Stimulated activated CD8-positive, alpha-beta memory T cell treated with anti-CD3 and anti-CD28 coated beads, Interleukin-7, amount 100 ng/mL, for 4 hours (primary cell): ENCODE measurements around the gene FOXL3.
"Not testable (repeated sequence)": the region's sequence is repeated elsewhere in the genome, so short reads cannot be mapped to it uniquely, and the experiment has no call there.

Experiments used
- DNase-seq, 2 donors: peaks; one replicate each; pipeline ENCODE4 v3.0.0-alpha.2; 2020; ENCODE audit warnings: low read depth in 2 of 2

The FOXL3 gene

DNA sequence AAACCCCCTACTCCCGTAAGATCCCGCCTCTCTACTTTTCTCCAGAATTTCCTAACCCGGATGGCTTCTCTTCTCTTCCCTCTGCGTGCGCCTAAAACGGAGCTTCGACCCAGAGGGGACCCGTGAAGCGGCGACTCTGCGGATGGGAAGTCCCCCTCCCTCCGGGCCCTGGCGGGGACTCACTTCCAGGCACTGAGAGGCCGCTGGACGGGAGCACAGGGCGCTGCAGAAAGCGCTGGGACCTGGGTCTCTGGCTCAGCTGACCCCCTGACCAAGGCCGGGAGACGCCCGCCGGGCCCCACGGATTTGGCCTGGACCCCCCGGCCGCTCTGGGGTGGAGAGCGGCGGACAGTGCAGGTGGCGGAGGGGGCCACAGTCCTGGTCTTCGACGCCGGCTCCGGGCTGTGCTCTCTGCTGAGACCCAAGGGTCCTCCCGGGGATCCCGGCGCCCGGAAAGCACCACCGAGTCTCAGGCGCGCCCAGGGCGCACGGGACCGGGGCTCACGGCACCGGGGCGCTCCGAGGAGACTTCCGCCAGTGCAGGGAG lies 688 bp upstream of the FOXL3 start:
- DNase-seq: no peak

DNA sequence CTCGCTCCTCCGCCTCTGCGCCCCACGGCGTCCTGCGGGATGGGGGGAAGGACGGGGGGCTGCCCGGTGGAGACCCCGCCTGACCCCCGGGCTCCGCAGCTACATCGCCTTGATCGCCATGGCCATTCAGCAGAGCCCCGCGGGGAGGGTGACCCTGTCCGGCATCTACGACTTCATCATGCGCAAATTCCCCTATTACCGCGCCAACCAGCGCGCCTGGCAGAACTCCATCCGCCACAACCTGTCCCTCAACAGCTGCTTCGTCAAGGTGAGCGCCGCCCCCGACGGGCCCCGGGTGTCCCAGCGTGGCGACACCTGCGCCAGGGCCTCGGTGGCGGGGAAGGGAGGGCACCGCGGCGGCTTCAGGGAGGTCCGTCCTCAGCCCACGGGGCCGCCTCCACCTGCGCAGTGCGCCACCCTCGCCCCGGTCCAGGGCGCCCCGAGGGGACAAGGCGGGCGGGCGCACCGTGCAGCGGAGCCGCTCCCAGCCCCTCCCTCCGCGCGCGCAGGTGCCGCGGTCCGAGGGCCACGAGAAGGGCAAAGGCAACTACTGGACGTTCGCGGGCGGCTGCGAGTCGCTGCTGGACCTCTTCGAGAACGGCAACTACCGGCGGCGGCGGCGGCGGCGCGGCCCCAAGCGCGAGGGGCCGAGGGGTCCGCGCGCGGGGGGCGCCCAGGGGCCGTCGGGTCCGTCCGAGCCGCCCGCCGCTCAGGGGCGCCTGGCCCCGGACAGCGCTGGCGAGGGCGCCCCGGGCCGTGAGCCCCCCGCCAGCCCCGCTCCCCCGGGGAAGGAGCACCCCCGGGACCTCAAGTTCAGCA lies 793 bp downstream of the FOXL3 start:
- no peak for DNase-seq

DNA sequence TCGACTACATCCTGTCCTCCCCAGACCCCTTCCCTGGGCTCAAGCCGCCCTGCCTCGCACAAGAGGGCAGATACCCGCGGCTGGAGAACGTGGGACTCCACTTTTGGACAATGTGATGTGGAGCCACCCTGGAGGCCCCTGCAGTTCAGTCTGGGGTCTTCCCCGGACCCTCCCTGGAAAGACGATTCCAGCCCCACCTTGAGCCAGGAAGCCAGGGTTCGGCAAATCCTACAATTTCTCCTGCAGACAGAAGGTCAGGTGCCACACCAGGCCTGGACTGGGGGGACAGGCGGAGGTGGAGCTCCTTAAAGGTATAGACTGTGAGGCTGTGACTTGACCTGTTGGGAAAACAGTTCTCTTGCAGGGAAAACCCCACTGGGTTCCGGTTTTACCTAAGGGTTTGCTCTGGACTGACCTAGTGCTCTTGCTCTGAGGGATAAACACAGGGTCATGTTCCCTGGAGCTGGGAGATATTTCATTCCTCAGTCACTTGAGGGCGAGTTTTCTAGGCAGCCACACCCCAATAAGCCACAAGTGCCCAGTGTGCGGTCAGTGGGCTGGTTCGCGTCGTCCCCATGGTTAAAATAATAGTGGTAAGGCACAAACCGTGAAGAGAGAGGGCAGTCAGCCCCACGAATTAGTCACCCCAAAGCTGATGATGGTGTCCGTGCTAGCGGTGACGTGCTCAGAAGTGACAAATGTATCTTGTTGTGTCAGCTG lies 1.6 kb downstream of the FOXL3 start:
- DNase-seq: no peak

DNA sequence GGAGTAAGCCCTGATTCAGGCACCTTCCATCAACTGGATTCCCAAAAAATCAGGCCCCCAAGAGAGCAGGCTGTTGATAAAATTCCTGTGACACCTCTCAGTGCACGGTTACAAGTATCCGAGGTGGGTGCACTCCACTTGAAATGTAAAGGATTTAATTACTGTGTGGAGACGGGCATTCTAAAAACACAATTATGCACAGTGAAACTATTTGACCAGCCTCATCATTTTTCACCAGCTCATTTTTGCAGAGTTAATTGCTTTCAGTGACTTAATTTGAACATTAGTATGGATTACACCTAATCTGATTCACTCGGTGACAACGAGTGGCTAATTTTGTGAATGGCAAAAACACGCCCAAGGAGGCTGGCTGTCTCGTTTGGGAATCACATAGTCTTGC lies 2.3 kb downstream of the FOXL3 start:
- DNase-seq: no peak

DNA sequence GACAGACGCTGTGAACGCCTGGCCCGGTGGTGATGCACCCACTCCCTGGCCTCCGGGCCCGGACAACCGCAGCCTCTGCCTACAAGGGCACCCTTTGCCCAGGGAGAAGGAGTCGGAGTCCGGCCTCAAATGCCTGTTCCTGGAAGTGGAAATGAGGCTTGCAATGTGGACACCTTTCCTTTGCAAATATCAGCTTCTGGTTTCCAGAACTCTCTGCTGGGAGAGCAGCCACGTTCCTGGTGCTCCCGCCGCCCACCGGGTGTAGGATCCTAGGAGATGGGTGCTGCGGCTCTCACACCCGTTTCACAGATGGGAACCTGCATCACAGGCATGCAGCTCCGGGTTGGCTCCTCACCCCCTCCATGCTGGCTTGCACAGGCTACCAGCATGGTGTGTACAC lies 2.9 kb downstream of the FOXL3 start:
- no peak for DNase-seq

DNA sequence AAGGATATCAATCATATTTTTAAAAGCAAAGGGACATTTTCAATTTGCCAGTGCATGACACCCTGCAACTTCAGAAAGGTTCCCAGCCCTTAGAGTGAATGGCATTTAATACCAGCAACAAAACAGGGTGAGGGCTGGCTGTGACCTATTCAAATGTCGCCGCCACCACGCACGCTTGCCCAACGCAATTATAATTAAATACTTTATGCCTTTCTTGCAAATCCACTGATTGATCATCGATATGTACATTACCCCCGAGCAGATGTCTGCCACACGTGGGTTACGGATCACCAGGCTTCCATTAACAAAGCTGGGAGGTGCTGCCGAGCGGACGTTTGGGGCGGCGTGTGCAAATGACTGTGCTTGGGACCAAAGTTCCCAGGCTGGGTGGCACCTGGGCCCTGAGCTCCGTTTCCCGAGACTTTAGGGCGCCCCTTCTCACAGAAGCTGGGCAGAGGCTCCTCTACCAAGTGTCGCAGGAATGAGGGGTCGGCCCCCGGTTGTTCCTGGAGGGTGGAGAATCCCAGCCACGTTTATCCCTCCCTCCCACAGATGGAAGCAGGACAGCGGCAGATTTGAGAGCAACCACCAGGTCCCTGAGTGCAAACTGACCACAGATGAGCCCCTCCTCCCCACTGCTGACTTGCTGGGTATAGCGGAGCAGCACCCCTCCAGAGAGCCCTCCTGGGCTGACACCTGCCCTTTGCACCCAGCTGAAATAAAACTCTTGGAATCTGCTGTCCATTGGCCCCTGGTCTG lies 3.9 kb downstream of the FOXL3 start:
- DNase-seq: no peak

DNA sequence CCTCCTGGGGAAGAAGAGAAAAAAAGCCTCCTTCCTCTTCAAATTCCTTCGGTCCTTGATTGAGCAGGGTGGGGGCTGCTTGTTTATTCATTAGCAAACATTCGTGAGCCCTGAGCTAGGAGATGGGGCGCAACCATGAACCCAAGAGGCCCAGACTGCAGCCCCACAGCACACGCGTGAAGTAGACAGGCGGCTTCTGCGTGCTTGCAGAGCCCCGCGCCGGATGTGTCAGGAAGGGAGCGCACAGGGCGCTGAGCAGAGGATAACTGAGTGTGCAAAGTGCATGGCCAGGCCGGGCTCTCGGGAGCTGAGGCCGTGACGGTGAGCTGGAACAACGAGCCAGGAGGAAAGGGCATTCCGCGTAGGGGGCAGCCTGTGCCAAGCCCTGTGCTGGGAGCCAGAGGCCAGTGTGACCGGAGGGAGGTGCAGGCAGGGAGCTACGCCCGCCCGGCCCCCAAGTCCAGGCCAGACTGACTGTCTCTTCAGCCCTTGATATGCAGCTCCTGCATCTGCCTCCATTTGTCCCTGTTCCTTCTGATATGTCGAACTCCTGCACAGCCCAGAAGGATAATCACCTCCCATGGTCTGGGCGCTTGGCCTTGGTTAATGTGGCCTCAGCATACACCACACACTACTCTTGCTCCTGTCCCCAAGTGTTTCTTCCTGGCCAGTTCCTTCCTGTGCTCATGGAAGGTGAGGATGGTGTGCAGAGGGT lies 4.6 kb downstream of the FOXL3 start:
- DNase-seq: no peak

DNA sequence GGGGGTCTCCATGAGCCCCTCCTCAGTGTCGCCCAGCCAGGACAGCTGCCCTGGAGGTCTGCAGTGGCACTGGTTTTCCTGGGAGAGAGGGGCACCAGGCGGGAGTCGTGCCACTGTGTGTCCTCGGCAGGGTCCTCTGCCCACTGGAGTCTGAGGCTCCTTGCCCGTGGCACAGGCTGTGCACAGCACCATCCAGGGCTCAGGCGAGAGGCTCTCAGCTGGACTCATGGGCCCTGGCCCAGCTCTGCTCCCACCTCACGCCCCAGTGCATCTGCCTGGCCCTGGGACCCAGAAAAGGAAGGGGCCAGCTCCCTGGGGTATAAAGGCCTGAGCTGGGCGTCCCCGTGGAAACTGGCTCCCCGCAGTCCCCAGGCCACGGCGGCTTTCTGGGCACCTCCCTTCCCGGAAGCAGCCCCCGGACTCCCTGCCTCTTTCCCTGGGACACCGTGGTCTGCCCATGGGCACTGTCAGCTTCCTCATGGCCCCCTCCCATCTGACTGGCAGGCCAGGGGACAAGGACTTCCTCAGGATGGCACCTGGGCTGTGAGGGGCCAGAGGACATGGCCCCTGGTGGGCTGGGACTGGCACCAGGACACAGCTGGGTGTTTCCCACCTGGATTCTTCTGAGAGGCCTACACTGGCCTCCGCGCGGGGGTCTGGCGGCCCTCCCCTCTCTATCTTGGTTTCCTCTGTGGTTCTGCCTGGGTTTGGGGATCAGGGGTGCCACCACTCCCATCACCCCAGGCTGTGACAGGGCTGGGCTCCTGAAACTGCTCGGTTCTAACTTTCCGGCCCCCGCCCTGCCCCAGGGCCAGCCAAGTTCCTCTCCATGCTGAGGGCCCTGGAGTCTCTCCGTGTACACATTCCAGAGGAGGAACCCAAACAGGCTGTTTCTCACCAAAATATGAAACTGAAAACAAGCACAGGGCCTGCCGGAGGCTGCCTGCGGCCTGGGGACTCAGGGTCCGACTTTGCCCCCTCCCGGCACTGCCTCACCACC lies 5.5 kb downstream of the FOXL3 start:
- DNase-seq: no peak

DNA sequence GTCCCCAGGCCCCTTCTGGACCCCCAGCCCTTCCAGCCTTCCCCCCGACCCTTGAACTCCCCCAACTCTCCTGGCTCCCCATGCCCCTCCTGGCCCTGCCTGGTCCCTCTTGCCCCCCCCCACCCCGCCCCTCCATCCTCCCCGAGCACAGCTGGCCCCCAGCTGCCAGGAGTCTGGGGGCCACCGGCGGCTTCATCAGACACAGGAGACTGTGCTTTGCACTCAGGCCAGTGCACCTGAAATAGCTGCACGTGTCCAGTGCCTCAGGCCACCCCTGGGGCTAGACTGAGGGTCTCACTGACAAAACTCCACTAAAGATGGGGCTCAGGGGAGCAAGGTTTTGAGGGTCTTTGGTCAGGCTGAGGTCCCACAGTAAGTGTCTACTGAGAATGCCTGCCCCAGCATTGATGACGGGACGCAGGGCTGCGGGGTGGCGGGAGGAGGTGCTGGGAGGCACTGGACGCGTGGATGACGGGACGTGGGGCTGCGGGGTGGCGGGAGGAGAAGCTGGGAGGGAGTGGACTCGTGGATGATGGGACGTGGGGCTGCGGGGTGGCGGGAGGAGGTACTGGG lies 6.5 kb downstream of the FOXL3 start:
- no peak for DNase-seq

DNA sequence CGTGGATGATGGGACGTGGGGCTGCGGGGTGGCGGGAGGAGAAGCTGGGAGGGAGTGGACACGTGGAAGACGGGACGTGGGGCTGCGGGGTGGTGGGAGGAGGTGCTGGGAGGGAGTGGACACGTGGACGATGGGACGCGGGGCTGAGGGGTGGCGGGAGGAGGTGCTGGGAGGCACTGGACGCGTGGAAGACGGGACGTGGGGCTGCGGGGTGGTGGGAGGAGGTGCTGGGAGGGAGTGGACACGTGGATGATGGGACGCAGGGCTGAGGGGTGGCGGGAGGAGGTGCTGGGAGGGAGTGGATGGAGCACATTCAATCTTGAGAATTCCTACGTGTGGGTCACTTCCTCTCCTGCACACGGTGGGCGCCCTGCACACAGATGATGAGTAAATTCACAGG lies 7.2 kb downstream of the FOXL3 start:
- DNase-seq: not testable (repeated sequence)

DNA sequence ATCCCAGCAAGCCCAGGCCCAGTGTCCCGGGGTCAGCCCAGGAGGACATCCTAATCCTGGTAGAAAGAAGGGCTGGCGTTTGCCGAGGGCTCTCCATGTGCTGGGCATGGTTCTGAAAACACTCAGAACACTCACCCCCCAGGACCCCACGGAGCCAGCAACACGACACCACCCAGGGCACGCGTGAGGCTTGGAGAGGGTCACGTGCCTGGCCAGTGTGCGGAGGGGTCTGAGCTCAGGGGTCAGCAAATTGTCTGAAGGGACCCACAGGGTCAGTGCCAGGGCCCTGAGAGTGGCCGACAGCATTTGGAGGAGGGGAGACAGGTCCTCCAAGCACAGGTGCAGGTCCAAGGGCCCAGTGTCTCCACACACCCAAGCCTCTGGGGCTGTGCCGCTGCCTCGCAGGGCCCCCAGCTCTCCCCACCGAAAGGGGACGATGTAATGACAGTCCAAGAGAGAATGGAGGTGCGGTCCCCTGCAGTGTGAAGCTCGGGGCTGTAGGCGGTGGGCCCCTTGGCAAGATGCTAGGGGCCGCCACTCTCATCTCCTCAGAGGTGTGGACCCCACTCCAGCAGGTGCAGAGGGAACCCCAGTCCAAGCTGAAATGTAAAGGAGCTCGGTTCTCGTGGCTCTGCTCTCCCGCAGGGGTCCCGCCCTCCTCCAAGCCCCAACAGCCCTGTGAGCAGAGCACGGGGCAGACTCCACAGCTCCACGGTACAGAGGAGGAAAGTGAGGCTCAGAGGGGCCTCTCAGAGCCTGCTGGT lies 7.8 kb downstream of the FOXL3 start:
- no peak for DNase-seq

DNA sequence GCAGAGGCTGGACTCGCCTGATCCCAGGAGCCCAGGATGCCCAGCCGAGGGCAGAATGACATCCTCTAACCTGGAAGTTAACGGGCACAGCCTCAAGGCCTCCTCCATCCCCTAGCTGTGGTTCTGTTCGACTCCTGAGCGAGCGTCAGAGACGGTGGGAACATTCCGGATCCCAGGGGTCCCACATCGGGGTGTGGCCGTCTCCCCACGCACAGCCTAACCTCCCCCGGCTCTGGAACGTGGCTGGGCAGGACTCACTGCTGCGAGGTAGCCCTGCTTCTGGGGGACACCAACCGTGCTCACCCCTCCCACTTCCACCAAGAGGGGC lies 8.4 kb downstream of the FOXL3 start:
- DNase-seq: no peak

DNA sequence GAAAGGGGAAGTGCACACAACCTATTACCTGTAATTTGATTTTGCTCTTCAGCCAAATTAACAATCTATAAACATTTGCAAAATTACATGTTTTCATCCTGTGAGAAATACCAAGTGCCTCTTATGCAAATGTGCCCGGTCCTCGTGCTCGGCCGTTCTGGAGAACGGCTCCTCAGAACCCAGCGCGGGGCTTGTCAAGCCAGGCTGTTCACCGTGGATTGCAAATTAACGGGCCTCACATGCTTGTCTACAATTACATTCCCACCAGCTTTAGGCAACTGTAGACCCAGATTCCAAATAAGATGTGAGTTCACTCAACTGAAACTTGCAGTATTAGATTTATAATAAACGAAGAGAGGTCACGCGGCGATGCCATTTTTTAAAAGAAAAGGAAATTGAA lies 8.8 kb downstream of the FOXL3 start:
- DNase-seq: no peak

DNA sequence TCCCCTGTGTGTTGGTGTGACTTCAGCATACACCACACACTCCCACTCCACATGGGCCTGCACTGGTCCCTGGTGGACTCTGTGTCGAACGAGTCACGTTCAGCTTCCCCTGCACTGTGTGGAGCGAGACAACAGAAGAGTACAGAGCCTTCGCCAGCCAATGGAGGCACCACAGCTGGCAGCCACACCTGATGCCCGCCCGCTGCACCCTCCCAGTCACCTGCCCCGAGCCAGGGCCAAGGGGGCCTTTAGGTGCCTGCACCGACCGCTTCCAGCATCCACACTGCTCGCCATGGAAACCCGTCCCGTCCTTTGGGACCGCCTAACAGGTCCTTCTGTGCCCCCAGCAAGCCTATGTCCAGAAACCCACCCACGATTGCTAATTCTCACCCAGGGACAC lies 9.2 kb downstream of the FOXL3 start:
- no peak for DNase-seq

DNA sequence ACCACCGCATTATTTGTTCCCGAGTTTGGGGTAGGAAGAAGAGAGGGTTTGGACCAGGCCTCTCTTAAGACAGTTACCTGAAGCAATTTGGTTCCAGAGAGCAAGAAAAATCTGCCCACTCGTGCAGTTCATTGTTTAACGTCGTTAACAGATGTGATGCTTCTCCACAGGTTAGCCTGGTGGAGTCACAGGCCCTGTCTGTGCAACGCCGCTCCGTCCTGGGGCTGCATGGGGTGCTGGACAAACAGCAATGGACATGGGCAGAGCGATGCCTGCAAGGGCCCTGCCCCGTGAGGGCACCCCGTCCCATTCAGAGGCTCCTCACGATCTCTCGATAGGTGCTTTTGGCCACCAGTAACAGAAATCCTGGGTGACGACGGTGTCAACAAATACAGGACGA lies 9.7 kb downstream of the FOXL3 start:
- no peak for DNase-seq

DNA sequence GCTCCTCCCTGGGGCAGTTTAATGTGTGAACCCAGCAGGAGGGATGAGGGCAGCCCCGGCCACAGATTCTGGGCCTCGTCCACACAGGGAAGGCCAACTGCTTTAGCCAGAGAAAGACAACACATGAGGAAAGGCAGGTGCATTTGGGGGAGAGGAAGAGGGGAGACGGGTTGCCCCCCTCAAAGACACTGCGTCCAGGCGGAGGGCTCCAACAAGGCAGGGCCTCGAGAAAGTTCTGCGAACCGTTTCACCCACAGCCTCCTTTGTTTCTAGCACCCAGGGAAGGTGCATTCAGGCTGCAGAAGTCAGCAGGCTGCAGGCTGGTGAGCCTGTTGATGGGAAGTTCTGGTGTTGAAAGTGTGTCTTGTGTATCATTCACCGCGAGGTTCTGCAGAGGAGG lies 10.1 kb downstream of the FOXL3 start:
- DNase-seq: no peak

DNA sequence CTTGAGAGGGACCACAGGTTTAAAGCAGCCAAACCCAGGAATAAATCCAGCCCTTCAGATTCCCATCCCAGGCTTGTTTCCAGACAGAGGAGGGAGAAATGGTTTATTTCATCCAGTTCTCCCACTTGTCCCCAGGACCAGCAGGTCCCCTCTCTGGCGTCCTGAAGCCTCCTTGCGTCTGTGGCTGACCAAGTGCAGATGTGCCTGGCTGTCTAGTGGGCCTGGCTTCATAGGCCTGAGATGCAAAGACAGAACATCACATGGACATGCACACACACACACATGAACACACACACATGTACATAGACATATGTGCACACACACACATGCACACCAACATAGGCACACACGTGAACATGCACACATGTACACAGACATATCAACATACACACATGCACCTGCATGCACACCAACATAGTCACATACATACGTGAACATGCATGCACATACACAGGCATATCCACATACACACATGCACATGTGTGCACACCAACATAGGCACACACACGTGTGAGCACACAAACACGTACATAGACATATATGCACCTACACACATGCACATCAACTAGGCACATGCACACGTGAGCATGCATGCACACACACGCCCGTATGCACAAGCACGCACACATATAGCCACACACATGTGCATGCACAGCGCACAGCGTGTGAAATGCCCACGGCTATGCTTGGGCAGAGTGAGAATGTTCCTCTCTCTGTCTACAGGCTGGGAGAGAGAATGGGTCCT lies 10.7 kb downstream of the FOXL3 start:
- no peak for DNase-seq

DNA sequence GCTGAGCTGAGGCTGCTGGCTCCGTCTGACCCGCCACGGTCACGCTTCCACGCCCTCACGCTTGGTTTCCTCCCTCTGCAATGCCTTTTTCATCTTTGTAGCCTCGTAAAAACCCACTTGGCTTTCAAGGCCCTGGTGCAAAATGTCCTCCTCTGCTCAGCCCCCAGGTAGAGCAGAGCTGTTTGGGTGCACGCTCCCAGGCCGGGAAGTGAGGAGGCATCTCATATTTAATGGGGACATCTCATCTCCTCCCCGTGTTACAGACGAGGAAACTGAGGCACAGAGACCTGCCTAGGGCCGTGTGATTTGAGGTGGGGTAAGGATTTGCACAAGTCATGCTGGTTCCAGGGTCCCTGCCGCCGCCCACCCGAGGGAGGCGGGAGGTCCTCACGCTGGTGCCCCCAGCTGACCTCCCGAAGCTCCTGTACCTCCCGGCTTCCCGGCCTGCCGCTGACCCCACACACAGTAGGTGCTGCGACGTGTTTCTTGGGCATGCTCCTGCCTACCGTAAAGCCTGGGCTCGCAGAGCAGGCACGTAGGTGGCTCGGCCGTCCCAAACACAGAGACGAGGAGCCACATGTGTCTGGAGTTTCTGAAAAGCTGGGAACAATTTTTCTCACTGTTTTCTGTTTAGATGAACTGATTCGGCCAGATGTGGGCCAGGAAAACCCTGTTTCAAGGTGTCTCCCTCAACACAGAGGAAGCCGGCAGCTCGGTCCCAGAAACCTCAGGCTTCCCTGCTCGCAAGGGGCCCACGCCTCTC lies 11.5 kb downstream of the FOXL3 start:
- no peak for DNase-seq
